GM19452 (cell line): Measurements from ENCODE around the gene SPTB.

Experiments used
- ATAC-seq: cut with Tn5 transposase; IDR thresholded peaks from one replicate; pipeline ENCODE4 v1.9.1; 2021; ENCODE audit not compliant: unreplicated experiment

The SPTB gene

GRCh38 chr14:64700290-64700689, 179.4 kb downstream of the SPTB start:
- no peak for ATAC-seq

- ATAC-seq = no peak
Observed at GRCh38 chr14:64698903-64699302, 180.8 kb downstream of the SPTB start.

DNA sequence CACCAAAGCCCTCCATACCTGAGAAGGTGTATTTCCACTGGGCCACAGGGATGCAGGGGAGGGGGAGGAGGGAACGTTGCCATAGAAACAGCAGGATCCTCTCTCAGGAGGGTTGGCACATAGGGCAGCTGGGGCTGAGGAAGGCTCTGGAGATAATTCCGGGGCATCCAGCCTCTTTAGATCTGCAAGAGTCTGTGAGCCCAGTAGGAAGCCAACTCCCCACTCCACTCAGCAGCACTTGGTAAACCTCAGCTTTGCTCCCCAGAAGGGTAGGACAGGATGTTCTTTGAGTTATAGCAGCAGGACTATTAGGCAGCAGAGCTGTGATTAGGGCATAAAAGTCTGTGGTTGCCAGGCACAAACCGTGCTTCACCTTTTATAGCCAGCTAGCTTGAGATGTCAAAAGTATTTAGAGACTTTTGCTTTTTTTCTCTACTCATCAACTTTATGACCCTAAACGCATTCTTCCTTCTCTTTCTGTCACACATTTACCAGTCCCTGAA, 183.3 kb downstream of the SPTB start:
- no peak for ATAC-seq
